ENCODE measurements around the gene TENM4. TPM values are rescaled to one million over a fixed set of nuclear protein-coding genes. Genes with fewer than 3 reads are reported as not detected.

The TENM4 gene
- polyA plus RNA-seq, 1 experiment, result 0.39 TPM

DNA sequence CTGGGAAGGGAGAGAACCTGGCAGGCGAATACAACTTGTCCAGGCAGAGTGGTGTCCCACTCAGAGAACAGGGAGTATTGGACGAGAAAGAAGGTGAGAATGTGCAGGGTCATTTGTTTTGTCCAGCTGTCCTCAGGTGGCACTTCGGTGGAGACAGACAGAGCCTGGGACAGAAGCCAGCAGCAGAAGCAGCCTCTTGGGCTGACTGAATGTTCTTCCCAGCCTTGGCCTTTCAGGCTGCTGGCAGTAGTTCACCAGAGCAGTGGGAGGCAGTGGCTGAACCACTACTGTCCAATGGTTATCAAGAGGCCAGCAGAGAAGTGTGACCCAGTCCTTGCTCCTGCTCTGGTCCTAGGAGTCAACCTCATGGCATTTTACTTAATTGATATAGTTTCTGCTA lies 535.1 kb downstream of the TENM4 start:
- ChIA-PET CTCF (no interaction called here), POLR2A (no interaction called here)
- H3K4me3 ChIP-seq (ENCODE audit: low read depth, low read length), result no peak overlapping the region
- H3K27me3 ChIP-seq (ENCODE audit: control insufficient read depth, insufficient read depth, low read length), result no peaks in the 10 kb centered on the region
- H3K36me3 ChIP-seq (ENCODE audit: control insufficient read depth, insufficient read depth, low read length), result no peaks in the 10 kb centered on the region
- DNase-seq (ENCODE audit: low read depth), result no peak
- TF ChIP-seq, protein P1, sequence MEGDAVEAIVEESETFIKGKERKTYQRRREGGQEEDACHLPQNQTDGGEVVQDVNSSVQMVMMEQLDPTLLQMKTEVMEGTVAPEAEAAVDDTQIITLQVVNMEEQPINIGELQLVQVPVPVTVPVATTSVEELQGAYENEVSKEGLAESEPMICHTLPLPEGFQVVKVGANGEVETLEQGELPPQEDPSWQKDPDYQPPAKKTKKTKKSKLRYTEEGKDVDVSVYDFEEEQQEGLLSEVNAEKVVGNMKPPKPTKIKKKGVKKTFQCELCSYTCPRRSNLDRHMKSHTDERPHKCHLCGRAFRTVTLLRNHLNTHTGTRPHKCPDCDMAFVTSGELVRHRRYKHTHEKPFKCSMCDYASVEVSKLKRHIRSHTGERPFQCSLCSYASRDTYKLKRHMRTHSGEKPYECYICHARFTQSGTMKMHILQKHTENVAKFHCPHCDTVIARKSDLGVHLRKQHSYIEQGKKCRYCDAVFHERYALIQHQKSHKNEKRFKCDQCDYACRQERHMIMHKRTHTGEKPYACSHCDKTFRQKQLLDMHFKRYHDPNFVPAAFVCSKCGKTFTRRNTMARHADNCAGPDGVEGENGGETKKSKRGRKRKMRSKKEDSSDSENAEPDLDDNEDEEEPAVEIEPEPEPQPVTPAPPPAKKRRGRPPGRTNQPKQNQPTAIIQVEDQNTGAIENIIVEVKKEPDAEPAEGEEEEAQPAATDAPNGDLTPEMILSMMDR (IDR thresholded peaks at IDR 0.05; ENCODE audit: insufficient read depth, low read depth, low read length), result no peak

GRCh38 chr11:78902771-78903507 lies 537.9 kb downstream of the TENM4 start:
- ChIA-PET CTCF (interaction anchor here (0.7 to 0.9 kb wide), 2 partner anchors 15 to 641 kb away, joined by 3 read pairs; no protein-coding TSS in a partner anchor), POLR2A (interaction anchor here (0.5 to 0.6 kb wide), 2 partner anchors 440 to 697 kb away, joined by 3 read pairs; no protein-coding TSS in a partner anchor)
- TF ChIP-seq, protein P1 (IDR thresholded peaks at IDR 0.05; ENCODE audit: insufficient read depth, low read depth, low read length), result no peak
- no peak for DNase-seq (ENCODE audit: low read depth)
- H3K27me3 ChIP-seq (ENCODE audit: control insufficient read depth, insufficient read depth, low read length), result no peaks in the 10 kb centered on the region
- H3K36me3 ChIP-seq (ENCODE audit: control insufficient read depth, insufficient read depth, low read length), result no peaks in the 10 kb centered on the region
- H3K4me3 ChIP-seq (ENCODE audit: low read depth, low read length), result no peak overlapping the region

DNA sequence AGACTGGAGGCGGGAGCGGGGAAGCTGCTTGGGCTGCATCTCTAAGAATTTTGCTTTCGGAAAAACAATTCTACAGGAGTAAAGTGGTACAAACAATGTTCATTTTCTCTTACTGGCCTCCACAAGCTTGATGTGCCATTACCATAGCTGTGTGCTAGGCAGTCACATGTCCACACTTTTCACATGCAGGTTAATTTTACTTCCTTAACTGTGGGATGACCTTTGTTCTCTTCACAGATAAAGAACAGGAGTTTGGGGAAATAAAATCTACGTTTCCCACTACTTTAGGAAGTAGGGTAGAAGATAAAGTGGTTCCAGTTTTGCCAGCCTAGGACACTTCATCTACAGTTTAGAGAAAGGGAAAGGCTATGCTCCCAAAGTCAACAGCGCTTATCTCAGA lies 539.0 kb downstream of the TENM4 start:
- Histone ChIP-seq H3K27me3 (ENCODE audit: control insufficient read depth, insufficient read depth, low read length) (no peaks in the 10 kb centered on the region), H3K4me3 (ENCODE audit: low read depth, low read length) (no peak overlapping the region), H3K36me3 (ENCODE audit: control insufficient read depth, insufficient read depth, low read length) (no peaks in the 10 kb centered on the region)
- DNase-seq (ENCODE audit: low read depth), result no peak
- CTCF ChIA-PET, result no interaction called here
- POLR2A ChIA-PET, result no interaction called here
- TF ChIP-seq, protein P1 (IDR thresholded peaks at IDR 0.05; ENCODE audit: insufficient read depth, low read depth, low read length), result no peak

DNA sequence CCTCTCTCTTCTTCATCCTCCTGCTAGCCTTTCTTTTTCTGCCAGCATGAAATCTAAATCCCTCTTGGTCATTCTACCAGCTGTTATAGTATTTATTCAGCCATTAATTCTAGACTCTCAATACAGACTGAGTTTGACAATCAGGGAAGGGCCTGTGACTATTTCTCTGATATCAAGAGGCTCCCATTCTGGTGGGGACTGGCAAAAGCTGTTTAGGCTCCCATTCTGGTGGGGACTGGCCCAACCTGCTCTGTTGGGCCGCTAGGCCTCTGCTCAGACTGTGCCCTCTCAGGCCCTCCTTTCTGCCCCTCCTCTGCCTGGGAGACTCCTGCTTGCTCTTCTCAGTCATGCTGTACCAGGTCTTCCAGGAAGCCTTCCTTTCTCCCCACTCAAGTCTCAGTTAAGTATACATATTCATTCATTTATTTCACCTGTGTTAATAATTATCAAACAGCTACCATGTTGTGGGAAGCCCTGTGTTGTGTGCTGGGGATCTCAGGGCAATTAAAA lies 542.5 kb downstream of the TENM4 start:
- DNase-seq (ENCODE audit: low read depth), result no peak
- no peaks in the 10 kb centered on the region for H3K27me3 ChIP-seq (ENCODE audit: control insufficient read depth, insufficient read depth, low read length)
- ChIA-PET CTCF (interaction anchor here (1.2 kb wide), 1 partner anchor 10 kb away, joined by 3 read pairs; no protein-coding TSS in a partner anchor), POLR2A (no interaction called here)
- no peaks in the 10 kb centered on the region for H3K36me3 ChIP-seq (ENCODE audit: control insufficient read depth, insufficient read depth, low read length)
- H3K4me3 ChIP-seq (ENCODE audit: low read depth, low read length), result no peak overlapping the region
- TF ChIP-seq, protein P1 (IDR thresholded peaks at IDR 0.05; ENCODE audit: insufficient read depth, low read depth, low read length), result no peak

DNA sequence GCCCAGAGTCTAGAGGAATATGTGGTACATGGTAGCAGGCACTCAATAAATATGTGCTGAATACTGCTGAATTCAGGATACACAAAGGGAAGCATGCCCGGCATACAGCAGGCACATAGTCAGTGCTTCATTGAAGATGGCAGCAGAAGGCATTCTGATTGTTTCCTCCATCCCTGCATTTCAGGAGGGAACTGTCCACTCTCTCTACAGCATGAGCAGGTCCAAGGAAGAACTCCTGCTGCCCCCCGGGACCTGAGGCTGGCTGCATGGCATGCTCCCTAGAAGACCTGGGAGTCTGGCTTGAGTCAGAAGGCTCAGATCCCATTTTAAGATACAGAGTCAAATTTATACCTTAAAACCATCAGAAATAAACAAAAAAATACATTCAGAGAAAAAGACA lies 546.8 kb downstream of the TENM4 start:
- Histone ChIP-seq H3K36me3 (ENCODE audit: control insufficient read depth, insufficient read depth, low read length) (no peaks in the 10 kb centered on the region), H3K27me3 (ENCODE audit: control insufficient read depth, insufficient read depth, low read length) (no peaks in the 10 kb centered on the region), H3K4me3 (ENCODE audit: low read depth, low read length) (no peak overlapping the region)
- DNase-seq (ENCODE audit: low read depth), result no peak
- ChIA-PET CTCF (no interaction called here), POLR2A (no interaction called here)
- TF ChIP-seq, protein P1 (IDR thresholded peaks at IDR 0.05; ENCODE audit: insufficient read depth, low read depth, low read length), result no peak

All from BJ (cell line).